ENCODE measurements around the gene CNTN2.

The CNTN2 gene

GRCh38 chr1:205017001-205017400 lies 26.0 kb upstream of the CNTN2 start:
- no peaks in the 10 kb centered on the region for H4K20me1 ChIP-seq (ENCODE audit: insufficient read depth)
- H3K4me1 ChIP-seq (ENCODE audit: low read depth, poor library complexity, severe bottlenecking) = no peaks in the 10 kb centered on the region
- H3K4me3 ChIP-seq (IDR thresholded peaks at IDR 0.05; ENCODE audit: insufficient read depth, low read depth, low read length) = no peak overlapping the region
- H2AFZ ChIP-seq (ENCODE audit: low read depth) = no peak overlapping the region
- no peak overlapping the region for H3K27ac ChIP-seq
- no peaks in the 10 kb centered on the region for H3K36me3 ChIP-seq (ENCODE audit: insufficient read depth)
- H3K4me2 ChIP-seq = no peak overlapping the region
- TF ChIP-seq CTCF (conservative IDR thresholded peaks at IDR 0.05; ENCODE audit: low read depth, low read length) = no peak
- peaks cover 98% of the 10 kb centered on the region for H3K27me3 ChIP-seq (ENCODE audit: insufficient read depth, low read depth)
- no peaks in the 10 kb centered on the region for H3K79me2 ChIP-seq (ENCODE audit: insufficient read depth, low read depth)
- no peak overlapping the region for H3K9ac ChIP-seq

- no peak overlapping the region for H3K4me3 ChIP-seq (IDR thresholded peaks at IDR 0.05; ENCODE audit: insufficient read depth, low read depth, low read length)
- no peaks in the 10 kb centered on the region for H4K20me1 ChIP-seq (ENCODE audit: insufficient read depth)
- no peak overlapping the region for H3K27ac ChIP-seq
- no peak overlapping the region for H2AFZ ChIP-seq (ENCODE audit: low read depth)
- H3K4me1 ChIP-seq (ENCODE audit: low read depth, poor library complexity, severe bottlenecking) = no peaks in the 10 kb centered on the region
- TF ChIP-seq CTCF (conservative IDR thresholded peaks at IDR 0.05; ENCODE audit: low read depth, low read length) = no peak
- no peak overlapping the region for H3K4me2 ChIP-seq
- H3K79me2 ChIP-seq (ENCODE audit: insufficient read depth, low read depth) = no peaks in the 10 kb centered on the region
- H3K36me3 ChIP-seq (ENCODE audit: insufficient read depth) = no peaks in the 10 kb centered on the region
- H3K27me3 ChIP-seq (ENCODE audit: insufficient read depth, low read depth) = peaks cover 97% of the 10 kb centered on the region
- H3K9ac ChIP-seq = no peak overlapping the region
These were observed 25.2 kb upstream of the CNTN2 start for GRCh38 chr1:205017766-205018165.

- no peaks in the 10 kb centered on the region for H4K20me1 ChIP-seq (ENCODE audit: insufficient read depth)
- H3K4me1 ChIP-seq (ENCODE audit: low read depth, poor library complexity, severe bottlenecking) = no peaks in the 10 kb centered on the region
- no peaks in the 10 kb centered on the region for H3K79me2 ChIP-seq (ENCODE audit: insufficient read depth, low read depth)
- TF ChIP-seq CTCF (conservative IDR thresholded peaks at IDR 0.05; ENCODE audit: low read depth, low read length) = no peak
- no peak overlapping the region for H3K4me2 ChIP-seq
- H3K27me3 ChIP-seq (ENCODE audit: insufficient read depth, low read depth) = peaks cover 95% of the 10 kb centered on the region
- H3K4me3 ChIP-seq (IDR thresholded peaks at IDR 0.05; ENCODE audit: insufficient read depth, low read depth, low read length) = no peak overlapping the region
- H3K27ac ChIP-seq = no peak overlapping the region
- H2AFZ ChIP-seq (ENCODE audit: low read depth) = no peak overlapping the region
- no peaks in the 10 kb centered on the region for H3K36me3 ChIP-seq (ENCODE audit: insufficient read depth)
- no peak overlapping the region for H3K9ac ChIP-seq
These were observed 24.6 kb upstream of the CNTN2 start for GRCh38 chr1:205018381-205018780.

GRCh38 chr1:205020466-205020865 lies 22.5 kb upstream of the CNTN2 start:
- no peaks in the 10 kb centered on the region for H4K20me1 ChIP-seq (ENCODE audit: insufficient read depth)
- TF ChIP-seq CTCF (conservative IDR thresholded peaks at IDR 0.05; ENCODE audit: low read depth, low read length) = no peak
- H3K4me3 ChIP-seq (IDR thresholded peaks at IDR 0.05; ENCODE audit: insufficient read depth, low read depth, low read length) = no peak overlapping the region
- no peaks in the 10 kb centered on the region for H3K4me1 ChIP-seq (ENCODE audit: low read depth, poor library complexity, severe bottlenecking)
- no peak overlapping the region for H3K4me2 ChIP-seq
- no peak overlapping the region for H3K9ac ChIP-seq
- H2AFZ ChIP-seq (ENCODE audit: low read depth) = no peak overlapping the region
- H3K79me2 ChIP-seq (ENCODE audit: insufficient read depth, low read depth) = no peaks in the 10 kb centered on the region
- H3K27me3 ChIP-seq (ENCODE audit: insufficient read depth, low read depth) = peaks cover 75% of the 10 kb centered on the region
- H3K27ac ChIP-seq = no peak overlapping the region
- H3K36me3 ChIP-seq (ENCODE audit: insufficient read depth) = no peaks in the 10 kb centered on the region
